ENCODE data around the gene FUBP1.
"Not testable (repeated sequence)": the region's sequence is repeated elsewhere in the genome, so short reads cannot be mapped to it uniquely, and the experiment has no call there.

Gene FUBP1

DNA sequence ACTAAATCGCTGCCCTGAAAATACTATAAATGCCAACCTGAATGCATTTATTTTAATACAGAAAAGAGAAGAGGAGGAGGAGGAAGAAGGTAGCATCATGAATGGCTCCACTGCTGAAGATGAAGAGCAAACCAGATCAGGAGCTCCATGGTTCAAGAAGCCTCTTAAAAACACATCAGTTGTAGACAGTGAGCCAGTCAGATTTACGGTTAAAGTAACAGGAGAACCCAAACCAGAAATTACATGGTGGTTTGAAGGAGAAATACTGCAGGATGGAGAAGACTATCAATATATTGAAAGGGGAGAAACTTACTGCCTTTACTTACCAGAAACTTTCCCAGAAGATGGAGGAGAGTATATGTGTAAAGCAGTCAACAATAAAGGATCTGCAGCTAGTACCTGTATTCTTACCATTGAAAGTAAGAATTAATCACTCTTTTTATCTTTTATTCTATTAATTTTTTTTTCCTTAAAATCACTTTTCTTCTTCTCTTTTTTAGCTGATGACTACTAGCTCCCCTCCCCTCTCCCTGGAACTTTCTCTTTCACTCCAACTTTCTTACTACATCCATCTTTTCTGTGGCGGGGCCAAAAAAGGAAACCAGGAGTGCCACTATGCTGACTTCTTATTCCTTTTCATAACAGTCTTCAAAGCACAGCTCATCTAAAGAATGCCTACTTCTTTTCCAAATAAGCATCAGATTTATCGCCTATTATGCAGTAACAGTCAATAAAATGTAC, 36.3 kb downstream of the FUBP1 start:
- DNase-seq, result no peak

DNA sequence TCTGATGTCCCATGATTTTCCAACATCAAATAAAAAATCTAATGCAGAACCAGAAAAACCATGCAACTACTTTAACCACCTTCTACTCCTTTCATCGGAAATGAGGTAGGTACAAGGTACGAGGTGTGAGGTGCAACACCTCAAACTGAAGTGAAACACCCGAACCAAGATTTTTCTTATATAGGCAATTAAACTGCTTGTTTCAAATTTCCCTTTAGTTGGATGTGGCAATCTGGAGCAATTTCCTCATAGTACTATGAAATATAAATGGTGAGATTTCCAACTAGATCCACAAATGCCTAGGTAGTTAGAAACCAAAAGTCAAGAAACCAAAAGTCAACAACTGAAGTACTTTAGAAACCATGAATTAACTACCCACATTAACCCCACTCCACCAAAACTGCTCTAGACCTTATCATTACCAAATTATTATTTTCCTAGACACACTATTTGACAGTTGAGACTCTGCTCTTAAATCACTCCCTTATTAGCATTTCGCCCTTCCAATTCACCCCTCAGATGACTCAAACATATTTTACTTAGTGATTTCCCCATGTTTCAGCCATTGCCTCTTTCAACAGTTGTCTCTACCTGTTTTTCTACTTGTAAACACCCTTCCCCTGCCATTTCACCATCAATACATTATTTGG, 37.8 kb downstream of the FUBP1 start:
- DNase-seq, result no peak

DNA sequence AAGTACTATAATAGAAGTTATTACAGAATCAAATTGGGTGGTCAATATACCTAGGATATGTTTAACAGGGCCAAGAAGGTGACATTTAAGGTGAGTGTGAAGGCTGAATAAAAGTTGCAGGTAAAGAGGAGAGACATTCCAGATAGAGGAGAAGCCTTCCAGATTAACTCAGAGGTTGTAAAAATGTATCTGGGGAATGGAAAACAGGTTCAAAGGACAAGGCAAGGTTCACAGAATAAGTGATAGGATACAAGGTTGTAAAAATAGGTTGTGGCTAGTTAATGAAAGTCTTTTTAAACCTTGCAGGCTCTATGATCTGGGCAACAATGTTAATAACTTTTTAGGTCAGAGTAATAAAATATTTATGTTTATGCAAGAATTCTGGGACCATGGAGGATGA, 40.2 kb downstream of the FUBP1 start:
- DNase-seq, result no peak

DNA sequence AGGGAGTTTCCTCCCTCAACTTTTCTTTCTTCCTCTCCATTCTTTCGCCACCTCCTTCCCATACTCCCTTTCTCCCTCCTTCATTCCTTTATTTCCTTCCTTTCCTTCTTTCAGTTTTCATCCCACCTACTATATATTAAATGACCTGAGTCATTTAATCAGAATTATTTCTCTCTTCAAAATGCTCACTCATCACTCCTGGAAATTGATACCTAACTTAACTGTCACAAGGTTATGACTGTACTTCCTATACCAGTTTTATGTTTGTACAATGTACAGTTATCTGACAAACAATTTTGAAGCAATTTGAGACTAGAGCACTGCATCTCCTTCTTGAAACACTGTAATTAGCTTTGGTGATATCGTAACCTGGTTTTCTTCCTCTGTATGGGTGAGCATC, 49.1 kb downstream of the FUBP1 start:
- no peak for DNase-seq

DNA sequence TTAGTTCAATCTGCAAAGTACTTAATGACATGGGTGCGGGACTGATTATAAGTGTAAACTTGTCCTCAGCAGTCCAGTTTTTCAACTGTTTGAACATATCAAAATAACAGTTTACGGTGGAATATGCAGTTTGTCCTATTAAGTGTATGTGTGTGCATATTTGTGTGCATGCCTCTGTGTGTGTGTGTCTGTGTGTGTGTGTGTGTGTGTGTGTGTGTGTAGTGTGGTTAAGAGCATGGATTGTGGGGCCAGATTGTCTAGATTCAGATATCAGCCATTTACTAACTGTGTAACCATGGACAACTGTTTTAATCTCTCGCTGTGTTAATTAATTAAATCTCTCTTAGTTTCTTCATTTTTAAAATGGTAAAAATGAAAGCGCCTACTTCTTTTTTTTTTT, 51.5 kb downstream of the FUBP1 start:
- DNase-seq, result no peak

DNA sequence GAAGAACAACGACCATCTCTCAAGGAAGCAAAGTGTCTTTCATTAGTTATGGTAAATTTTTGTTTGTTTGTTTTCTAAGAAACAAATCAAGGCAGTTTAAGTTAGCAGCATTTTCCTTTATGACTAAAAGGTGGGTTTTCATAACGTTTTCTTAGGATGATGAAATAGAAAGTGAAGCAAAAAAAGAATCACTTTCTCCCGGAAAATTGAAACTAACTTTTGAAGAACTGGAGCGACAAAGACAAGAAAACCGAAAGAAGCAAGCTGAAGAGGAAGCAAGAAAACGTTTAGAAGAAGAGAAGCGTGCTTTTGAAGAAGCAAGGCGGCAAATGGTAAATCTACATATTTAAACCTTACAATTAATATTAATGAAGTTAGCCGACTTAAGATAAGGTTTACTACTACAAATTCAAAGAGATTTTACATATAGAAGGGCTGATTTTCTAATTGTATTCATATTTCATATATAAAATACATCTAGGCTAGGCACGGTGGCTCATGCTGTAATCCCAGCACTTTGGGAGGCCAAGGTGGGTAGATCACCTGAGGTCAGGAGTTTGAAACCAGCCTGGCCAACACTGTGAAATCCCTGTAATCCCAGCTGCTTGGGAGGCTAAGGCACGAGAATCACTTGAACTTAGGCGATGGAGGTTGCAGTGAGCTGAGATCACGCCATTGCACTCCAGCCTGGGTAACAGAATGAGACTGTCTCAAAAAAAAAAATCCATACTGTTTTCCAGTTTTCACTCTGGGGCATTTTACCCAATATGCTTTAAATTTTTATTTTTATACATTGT, 52.1 kb downstream of the FUBP1 start:
- no peak for DNase-seq

DNA sequence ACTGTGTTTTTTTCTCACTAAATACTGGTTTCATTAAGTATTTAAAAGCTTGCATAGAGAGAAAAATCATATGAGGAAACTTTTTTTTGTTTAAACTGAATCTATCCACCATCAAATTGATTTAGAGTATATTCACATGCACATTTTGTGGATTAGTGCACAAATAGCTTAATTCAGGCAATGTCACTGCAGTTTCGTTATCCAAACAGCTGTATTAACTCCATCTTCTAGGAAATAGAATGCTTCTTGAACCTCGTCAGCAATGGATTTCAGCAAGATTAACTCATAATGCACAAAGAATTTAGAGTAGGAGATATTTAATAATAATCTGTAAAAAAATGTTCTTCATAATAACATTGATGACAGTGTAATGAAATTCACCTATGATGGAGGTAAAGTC, 52.9 kb downstream of the FUBP1 start:
- no peak for DNase-seq

DNA sequence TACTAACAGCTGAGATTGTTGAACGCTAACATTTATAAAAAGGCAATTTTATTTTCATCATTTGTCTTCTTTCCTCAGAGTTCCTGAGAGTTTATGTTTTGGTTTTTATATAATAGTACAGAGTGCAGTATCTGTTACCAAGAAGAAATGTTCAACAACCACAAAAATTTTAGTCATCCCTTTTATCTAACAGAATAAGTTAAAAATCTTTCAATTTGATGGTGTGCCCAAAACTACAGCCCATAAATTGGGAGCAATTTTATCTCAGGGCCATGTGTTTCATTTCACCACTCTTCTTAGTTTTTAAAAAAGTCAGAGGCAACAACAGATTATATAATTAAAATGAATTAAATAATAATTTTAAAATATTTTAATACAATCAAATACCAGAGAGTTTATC, 53.4 kb downstream of the FUBP1 start:
- no peak for DNase-seq

DNA sequence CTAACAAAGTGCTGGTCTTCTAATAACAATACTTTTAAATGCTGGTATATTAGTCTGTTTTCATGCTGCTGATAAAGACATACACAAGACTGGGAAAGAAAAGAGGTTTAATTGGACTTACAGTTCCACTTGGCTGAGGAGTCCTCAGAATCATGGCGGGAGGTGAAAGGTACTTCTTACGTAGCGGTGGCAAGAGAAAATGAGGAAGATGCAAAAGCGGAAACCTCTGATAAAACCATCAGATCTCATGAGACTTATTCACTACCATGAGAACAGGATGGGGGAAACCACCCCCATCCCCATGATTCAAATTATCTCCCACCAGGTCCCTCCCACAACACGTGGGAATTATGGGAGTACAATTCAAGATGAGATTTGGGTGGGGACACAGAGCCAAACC, 60.0 kb downstream of the FUBP1 start:
- not testable (repeated sequence) for DNase-seq

DNA sequence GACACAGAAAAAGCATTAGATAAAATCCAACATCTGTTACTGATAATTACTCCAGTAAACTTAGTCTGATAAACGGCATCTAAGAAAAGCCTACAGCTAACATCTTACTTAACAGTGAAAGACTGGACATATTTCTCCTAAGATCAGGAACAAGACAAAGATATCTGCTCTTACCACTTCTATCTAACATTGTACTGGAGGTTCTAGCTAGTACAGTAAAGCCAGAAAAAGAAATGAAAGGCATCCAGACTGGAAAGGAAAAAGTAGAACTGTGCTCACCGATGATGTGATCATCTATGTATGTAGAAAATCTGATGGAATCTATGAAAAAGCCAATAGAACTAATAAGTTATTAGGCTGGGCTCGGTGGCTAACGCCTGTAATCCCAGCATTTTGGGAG, 68.8 kb downstream of the FUBP1 start:
- no peak for DNase-seq

DNA sequence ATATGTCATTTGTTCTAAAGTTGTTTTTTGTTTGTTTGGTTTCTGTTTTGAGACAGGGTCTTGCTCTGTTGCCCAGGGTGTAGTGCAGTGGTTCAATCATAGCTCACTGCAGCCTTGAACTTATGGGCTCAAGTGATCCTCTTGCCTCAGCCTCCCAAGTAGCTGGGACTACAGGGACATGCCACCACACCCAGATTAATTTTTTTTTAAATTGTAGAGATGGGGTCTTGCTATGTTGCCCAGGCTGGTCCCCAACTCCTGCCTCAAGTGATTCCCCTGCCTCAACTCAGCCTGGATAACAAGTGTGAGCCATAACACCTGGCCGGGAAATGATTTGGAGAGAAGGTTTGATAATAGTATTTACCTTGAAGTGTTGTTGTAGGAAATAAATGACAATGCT, 72.2 kb downstream of the FUBP1 start:
- no peak for DNase-seq

DNA sequence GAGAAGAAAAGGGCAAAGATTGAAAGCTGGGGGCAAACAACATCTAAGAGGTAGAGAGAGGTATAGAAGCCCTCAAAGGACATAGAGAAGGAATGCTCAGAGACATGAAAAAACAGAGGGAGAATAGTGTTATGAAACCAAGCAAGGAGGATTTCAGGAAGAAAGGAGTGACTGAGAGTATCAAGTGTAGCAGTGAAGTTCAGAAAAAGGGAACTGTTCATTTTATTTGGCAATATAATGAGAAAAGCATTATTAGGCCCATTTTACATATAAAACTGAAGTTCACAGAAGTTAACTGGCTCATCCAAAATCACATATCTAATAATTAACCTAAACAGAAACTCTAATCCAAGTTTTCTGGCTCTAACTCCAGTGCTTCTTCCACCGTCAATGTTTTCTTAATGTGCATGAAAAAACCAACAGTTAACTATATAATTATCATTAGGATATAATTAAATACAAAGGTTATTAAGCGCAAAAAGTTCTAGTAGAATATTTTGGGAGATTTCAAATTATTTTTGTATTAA, 72.8 kb downstream of the FUBP1 start:
- no peak for DNase-seq

DNA sequence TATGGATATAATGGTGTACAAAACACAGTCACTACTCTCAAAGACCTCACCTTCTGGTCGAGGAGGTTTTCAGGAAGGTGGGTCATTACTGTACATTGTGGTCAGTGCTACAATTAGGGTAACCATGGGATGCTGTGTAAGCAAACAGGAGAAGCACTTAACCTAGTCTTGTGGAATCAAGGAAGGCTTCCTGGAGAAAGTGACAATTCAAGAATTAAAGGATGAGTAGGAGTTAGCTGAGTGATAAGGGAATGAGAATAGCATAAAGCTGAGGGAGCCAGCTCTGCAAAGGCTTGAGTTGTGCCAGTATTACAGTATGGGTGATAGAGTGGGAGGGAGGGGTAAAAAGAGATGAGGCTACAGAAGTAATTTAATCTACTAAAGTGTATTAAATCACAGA, 73.3 kb downstream of the FUBP1 start:
- no peak for DNase-seq

DNA sequence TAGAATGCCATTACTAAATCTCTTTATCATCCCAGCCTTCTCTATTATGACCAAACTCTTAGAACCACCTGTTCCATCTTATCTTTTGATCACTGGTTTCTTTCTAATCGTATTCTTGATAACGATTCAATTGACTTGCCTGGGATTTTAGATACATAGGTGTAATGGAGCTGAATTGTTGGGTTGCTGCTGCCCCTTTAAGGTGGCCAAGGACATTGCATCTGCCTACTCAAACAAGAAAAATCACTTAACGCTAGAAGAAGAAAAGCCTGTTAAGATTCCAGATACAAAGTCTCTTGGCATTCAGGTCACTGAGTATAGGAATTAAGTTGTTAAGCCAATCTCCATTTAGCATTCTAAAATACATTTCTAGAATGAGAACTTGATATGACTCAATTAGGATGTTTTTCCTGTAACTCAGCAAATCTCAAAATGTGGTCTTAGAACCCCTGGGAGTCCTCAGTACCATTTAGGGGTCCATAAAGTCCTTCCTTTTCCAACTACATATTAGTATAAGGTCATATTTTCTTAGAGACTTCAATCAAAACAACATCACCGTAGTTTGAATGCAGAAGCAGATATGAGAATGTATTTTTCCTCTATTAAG, 78.1 kb downstream of the FUBP1 start:
- no peak for DNase-seq

DNA sequence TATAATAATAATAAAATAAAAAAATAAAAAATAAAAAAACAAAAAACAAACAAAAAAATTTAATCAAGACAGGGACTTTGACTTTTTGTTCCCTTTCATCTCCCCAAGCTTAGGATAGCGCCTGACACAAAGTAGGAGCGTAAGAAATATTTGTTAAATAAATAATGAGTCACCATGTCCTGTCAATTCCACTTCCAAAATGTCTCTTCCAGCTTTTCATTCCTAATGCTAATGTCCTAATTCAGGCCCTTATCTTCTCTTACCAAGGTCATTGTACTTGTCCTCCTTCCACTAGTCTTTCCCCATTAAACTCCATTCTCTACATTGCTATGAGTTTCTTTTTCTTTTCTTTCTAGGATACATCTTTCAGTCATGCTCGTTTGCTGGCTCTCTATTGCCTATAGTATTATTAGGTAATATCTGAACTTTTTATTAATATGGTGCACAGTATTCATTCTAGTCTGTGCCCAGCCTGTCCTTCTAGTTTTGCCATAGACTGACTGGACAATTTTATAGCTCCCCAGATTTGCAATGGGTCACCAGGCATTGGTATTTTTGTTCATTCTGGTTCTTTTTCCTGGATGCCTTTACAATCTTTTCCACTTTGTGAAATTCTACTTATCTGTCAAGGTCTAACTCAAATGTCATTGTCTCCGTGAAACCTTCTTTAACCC, 79.1 kb downstream of the FUBP1 start:
- no peak for DNase-seq
